Ramos (cell line): ENCODE data around the gene ITSN2.
"Not testable (repeated sequence)": the region's sequence is repeated elsewhere in the genome, so short reads cannot be mapped to it uniquely, and the experiment has no call there.

Experiments
- in situ Hi-C: fragments of 300-500 bp; cut with MboI; formaldehyde crosslinking; loops from one replicate; pipeline ENCODE4 v1.14.3; 2022; ENCODE audit warnings: low sequenced_read_pairs; ENCODE audit not compliant: unreplicated experiment

Gene ITSN2

GRCh38 chr2:24339856-24340262, 20.5 kb downstream of the ITSN2 start:
- in situ Hi-C loops = no loop called here

DNA sequence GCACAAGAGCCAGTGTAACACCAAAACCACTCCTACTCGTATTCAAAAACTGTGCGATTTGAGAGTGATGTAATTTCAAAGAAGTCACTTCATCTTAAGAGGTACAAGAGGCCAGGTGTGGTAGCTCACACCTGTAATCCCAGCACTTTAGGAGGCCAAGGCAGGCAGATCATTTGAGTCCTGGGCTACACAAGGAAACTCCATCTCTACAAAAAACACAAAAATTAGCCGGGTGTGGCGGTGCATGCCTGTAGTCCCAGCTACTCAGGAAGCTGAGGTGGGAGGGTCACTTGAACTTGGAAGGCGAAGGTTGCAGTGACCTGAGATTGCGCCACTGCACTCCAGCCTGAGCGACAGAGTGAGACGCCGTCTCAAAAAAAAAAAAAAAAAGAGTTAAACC, 21.2 kb downstream of the ITSN2 start:
- in situ Hi-C loops = not testable (repeated sequence)

GRCh38 chr2:24337890-24338289, 22.4 kb downstream of the ITSN2 start:
- in situ Hi-C loops = no loop called here

GRCh38 chr2:24336811-24337210, 23.5 kb downstream of the ITSN2 start:
- in situ Hi-C loops = no loop called here

DNA sequence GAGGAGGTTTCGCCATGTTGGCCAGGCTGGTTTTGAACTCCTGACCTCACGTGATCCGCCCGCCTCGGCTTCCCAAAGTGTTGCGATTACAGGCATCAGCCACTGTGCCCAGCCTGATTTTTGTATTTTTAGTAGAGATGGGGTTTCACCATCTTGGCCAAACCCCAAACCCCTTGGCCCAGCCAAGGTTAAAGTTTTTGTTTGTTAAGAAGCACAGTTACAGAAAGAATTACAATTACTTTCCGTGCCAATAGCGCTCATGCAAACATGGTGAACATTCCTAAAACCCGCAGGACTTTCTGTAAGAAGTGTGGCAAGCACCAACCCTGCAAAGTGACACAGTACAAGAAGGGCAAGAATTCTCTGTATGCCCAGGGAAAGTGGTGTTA, 26.1 kb downstream of the ITSN2 start:
- in situ Hi-C loops = no loop called here

- in situ Hi-C loops = no loop called here
Measured at GRCh38 chr2:24332791-24333540, 27.4 kb downstream of the ITSN2 start.

GRCh38 chr2:24330161-24330560, 30.2 kb downstream of the ITSN2 start:
- in situ Hi-C loops = no loop called here

GRCh38 chr2:24329700-24330099, 30.6 kb downstream of the ITSN2 start:
- in situ Hi-C loops = no loop called here

- in situ Hi-C loops = no loop called here
Measured at GRCh38 chr2:24328010-24328409, 32.3 kb downstream of the ITSN2 start.

DNA sequence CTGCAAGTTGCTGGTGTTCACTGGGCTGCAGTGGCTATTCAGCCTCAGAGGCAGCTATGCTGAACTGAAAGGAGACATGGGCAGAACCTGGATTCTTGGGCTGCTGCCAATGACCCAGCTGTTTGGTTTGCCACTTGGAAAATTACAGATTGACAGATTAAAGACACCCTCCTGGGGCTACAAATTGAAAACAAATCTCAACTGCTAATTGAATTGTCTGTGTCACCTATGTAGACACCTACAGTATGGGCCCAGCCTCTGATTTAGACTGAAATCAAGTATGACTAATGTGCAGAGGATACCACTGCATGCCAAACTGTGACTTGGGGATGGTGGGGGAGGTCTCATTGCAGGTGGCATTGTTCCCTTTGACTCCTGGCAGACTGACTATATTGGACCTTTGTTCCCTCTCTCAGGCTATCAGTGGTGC, 42.8 kb downstream of the ITSN2 start:
- in situ Hi-C loops = no loop called here

- in situ Hi-C loops = no loop called here
Measured at GRCh38 chr2:24315669-24316068, 44.7 kb downstream of the ITSN2 start.

- in situ Hi-C loops = no loop called here
Measured at GRCh38 chr2:24313744-24314632, 46.3 kb downstream of the ITSN2 start.

DNA sequence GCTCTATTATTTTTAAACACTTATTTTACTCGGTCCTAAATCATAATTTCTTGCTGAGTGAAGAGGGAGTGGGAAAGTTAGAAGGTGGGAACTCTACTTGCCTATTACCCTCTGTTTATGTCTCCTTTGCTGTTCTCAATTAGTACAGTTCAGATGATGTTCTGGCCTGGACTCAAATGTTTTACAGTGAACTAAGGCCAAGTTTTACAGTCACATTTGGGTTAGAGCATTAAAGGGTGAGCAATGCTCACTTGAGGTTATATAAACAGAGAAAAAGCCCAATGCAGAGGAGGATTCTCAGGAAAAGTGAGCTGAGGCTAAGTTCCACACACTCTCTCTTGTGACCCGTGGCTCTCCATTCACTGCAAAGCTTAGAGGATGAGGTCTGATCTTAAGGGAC, 52.4 kb downstream of the ITSN2 start:
- in situ Hi-C loops = no loop called here

GRCh38 chr2:24304631-24305030, 55.7 kb downstream of the ITSN2 start:
- in situ Hi-C loops = no loop called here

DNA sequence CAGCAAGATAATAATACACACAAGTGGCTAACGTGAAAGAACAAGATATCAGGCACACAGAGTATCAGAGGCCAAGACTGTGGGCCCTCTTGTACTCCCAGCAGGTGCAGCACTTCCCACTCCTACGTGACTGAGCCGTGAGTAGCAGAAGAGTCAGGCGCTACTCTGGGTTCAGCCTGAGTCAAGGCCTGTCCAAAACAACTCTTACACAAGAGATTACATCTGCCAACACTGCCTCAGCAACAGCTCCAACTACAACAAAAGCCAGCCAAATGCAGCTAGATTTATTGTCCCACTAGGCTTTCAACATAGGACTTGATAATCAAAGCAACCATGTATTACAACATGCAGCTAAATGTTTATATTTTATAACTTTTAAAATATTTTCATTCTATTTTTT, 56.2 kb downstream of the ITSN2 start:
- in situ Hi-C loops = no loop called here

GRCh38 chr2:24301599-24301998, 58.7 kb downstream of the ITSN2 start:
- in situ Hi-C loops = no loop called here

- in situ Hi-C loops = no loop called here
Measured at GRCh38 chr2:24297663-24298062, 62.7 kb downstream of the ITSN2 start.

- in situ Hi-C loops = no loop called here
Measured at GRCh38 chr2:24287171-24287570, 73.2 kb downstream of the ITSN2 start.

GRCh38 chr2:24285484-24286152, 74.7 kb downstream of the ITSN2 start:
- in situ Hi-C loops = no loop called here

- in situ Hi-C loops = no loop called here
Measured at GRCh38 chr2:24280645-24281044, 79.7 kb downstream of the ITSN2 start.

DNA sequence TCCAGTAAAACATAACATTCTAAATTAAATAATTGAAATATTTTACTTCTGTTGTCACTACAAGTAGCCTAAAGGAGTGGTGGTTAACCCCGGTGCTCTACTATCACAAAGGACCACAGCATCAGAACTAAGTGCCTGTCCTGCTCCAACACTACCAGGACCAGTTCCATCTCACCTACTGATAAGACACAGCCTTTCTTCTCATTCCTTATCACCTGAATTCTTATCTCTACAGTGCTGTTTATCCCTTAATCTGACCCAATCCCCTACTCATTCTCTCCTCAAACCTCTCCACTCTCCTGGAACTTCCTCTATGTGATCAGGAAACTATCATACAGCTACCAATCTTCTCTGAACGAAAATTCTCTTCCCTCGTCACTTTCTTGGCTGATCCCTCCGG, 80.2 kb downstream of the ITSN2 start:
- in situ Hi-C loops = no loop called here
